K562 (cell line): ENCODE data around the gene AGPAT3. TPM values are rescaled to one million over a fixed set of nuclear protein-coding genes. Genes with fewer than 3 reads are reported as not detected.

Experiments
- CBFA2T3 ChIP-seq: fragments of 450-650 bp; IDR thresholded peaks from 2 replicates; pipeline ENCODE4 v1.6.1; 2017
- CBX5 ChIP-seq: IDR thresholded peaks from 2 replicates; pipeline ENCODE4 v1.6.1; 2014; ENCODE audit warnings: low read depth, borderline replicate concordance
- CTBP1 ChIP-seq: fragments of 450-650 bp; IDR thresholded peaks from 2 replicates; pipeline ENCODE4 v1.6.1; 2016; ENCODE audit warnings: borderline replicate concordance
- E2F8 ChIP-seq: fragments of 450-650 bp; IDR thresholded peaks from 2 replicates; pipeline ENCODE4 v1.7.1; 2018; ENCODE audit warnings: mild to moderate bottlenecking, low read depth; ENCODE audit not compliant: partially characterized antibody
- HCFC1 ChIP-seq: IDR thresholded peaks from 2 replicates; pipeline ENCODE4 v1.6.1; 2012; ENCODE audit warnings: low read depth, low read length, improper control_type of control experiment
- HNRNPLL ChIP-seq: fragments of 200-400 bp; formaldehyde crosslinking; IDR thresholded peaks from 2 replicates; pipeline ENCODE4 v1.6.1; 2017; ENCODE audit warnings: low read length, low read depth, mild to moderate bottlenecking; ENCODE audit not compliant: poor library complexity, severe bottlenecking
- JUNB ChIP-seq: fragments of 450-650 bp; formaldehyde crosslinking; conservative IDR thresholded peaks from 2 replicates; pipeline ENCODE4 v1.4.0; 2020; ENCODE audit warnings: mild to moderate bottlenecking
- MYNN ChIP-seq, 2 experiments: sonication (generic); formaldehyde crosslinking in 1 of 2; IDR thresholded peaks; 2 replicates each; pipeline versions ENCODE4 v1.5.0 to v1.6.1; 2016 to 2020; ENCODE audit warnings: antibody characterized with exemption in 1 of 2, missing genetic modification reagents in 1 of 2
- NELFE ChIP-seq: IDR thresholded peaks from 2 replicates; pipeline ENCODE4 v1.6.1; 2011; ENCODE audit warnings: mild to moderate bottlenecking; ENCODE audit not compliant: insufficient read depth, insufficient read length
- POLR2G ChIP-seq: fragments of 200-400 bp; formaldehyde crosslinking; IDR thresholded peaks from 2 replicates; pipeline ENCODE4 v1.6.1; 2017; ENCODE audit warnings: low read depth, mild to moderate bottlenecking, antibody characterized with exemption, low read length, moderate library complexity
- RB1 ChIP-seq: fragments of 450-650 bp; IDR thresholded peaks from 2 replicates; pipeline ENCODE4 v1.6.1; 2017; ENCODE audit warnings: low read depth, mild to moderate bottlenecking
- RBM34 ChIP-seq: fragments of 200-400 bp; formaldehyde crosslinking; IDR thresholded peaks from 2 replicates; pipeline ENCODE4 v1.6.1; 2018; ENCODE audit warnings: low read length, borderline replicate concordance; ENCODE audit not compliant: insufficient read depth
- REST ChIP-seq, 2 experiments: fragments of 450-650 bp; formaldehyde crosslinking in 1 of 2; IDR thresholded peaks; 2 replicates each; pipeline versions ENCODE4 v1.4.0 to v1.6.1; 2014 to 2020; ENCODE audit warnings: mild to moderate bottlenecking in 2 of 2, borderline replicate concordance in 1 of 2, low read depth in 1 of 2
- RNF2 ChIP-seq: sonication (generic); IDR thresholded peaks from 2 replicates; pipeline ENCODE4 v1.6.1; 2016
- TRIM24 ChIP-seq, 2 experiments: fragments of 450-650 bp; IDR thresholded peaks; 2 replicates each; pipeline ENCODE4 v1.6.1; 2016
- ZNF263 ChIP-seq: sonication (generic); formaldehyde crosslinking; IDR thresholded peaks from 2 replicates; pipeline ENCODE4 v1.8.0; 2022; ENCODE audit warnings: mild to moderate bottlenecking, missing genetic modification reagents, borderline replicate concordance
- ZNF431 ChIP-seq: sonication (generic); formaldehyde crosslinking; IDR thresholded peaks from 2 replicates; pipeline ENCODE4 v1.8.0; 2022; ENCODE audit warnings: mild to moderate bottlenecking, missing genetic modification reagents
- polyA plus RNA-seq, 8 experiments: library from polyadenylated mRNA; depleted of rRNA in 4 of 8; stranded (reverse) in 5 of 8; unstranded in 3 of 8; fragments of >200 nt; fragmentation: Nextera tagmentation in 2 of 8; fragmentation: Illumina TruSeq in 1 of 8; extraction: Ambion mirVana in 2 of 8; extraction: Trizol in 1 of 8; gene quantifications; 2 replicates each; pipeline versions ENCODE4 v1.2.1 to v1.2.3, GENCODE V29; 2011 to 2014; ENCODE audit warnings: inconsistent platforms in 1 of 8, missing spikeins in 1 of 8
- total RNA-seq, 7 experiments: library from RNA; depleted of rRNA in 6 of 7; stranded (reverse); fragments of >200 nt in 6 of 7; fragmentation: Illumina TruSeq in 2 of 7; extraction: Trizol in 2 of 7; gene quantifications; 2 replicates each; pipeline versions ENCODE4 v1.2.1 to v1.2.3, GENCODE V29; 2011 to 2021; ENCODE audit warnings: low replicate concordance in 1 of 7

AGPAT3 gene
- total and polyA plus RNA-seq, 9 of the 15 experiments (the other 6 are each of a cell fraction or from before 2014, with no cell fraction given), result 1.5 to 88.4 (median 35.7) TPM

GRCh38 chr21:43921979-43922945 is 57.2 kb downstream of the AGPAT3 start (continued):
- TF ChIP-seq HNRNPLL (peak; percentile 26), CBX5 (peak; percentile 4; the same call in 1 of the 2 replicates), RBM34 (no peak), RB1 (no peak), JUNB (CRISPR knock-in tag) (no peak), E2F8 (no peak), CBFA2T3 (peak; percentile 87), ZNF431 (CRISPR knock-in tag) (no peak), CTBP1 (peak; percentile 91), REST (IDR thresholded peaks at IDR 0.05; ENCODE audit: borderline replicate concordance) (peak; percentile 16; the same call in 1 of the 2 replicates), REST (CRISPR knock-in tag; IDR thresholded peaks at IDR 0.05; ENCODE audit: low read depth) (no peak), ZNF263 (CRISPR knock-in tag) (peak; percentile 69; the same call in 1 of the 2 replicates), MYNN (IDR thresholded peaks at IDR 0.05) (peak; percentile 79), MYNN (CRISPR knock-in tag; IDR thresholded peaks at IDR 0.05) (no peak), RNF2 (peak; percentile 97), HCFC1 (no peak), NELFE (no peak), TRIM24 (IDR thresholded peaks at IDR 0.05) (peak; percentile 69 to 83), POLR2G (peak; percentile 72)
